GM21423 (cell line): Measurements from ENCODE around the gene RPL12.
"Not testable (repeated sequence)": the region's sequence is repeated elsewhere in the genome, so short reads cannot be mapped to it uniquely, and the experiment has no call there.

Source experiments
- ATAC-seq: cut with Tn5 transposase; IDR thresholded peaks from one replicate; pipeline ENCODE4 v1.9.1; 2021; ENCODE audit warnings: mild to moderate bottlenecking, moderate library complexity; ENCODE audit not compliant: unreplicated experiment

RPL12 gene

GRCh38 chr9:127470662-127471061, 19.5 kb upstream of the RPL12 start:
- no peak for ATAC-seq

GRCh38 chr9:127467621-127468020, 16.4 kb upstream of the RPL12 start:
- ATAC-seq: no peak

- not testable (repeated sequence) for ATAC-seq
Observed at GRCh38 chr9:127466407-127466917, 15.3 kb upstream of the RPL12 start.

- no peak for ATAC-seq
Observed at GRCh38 chr9:127463911-127464310, 12.7 kb upstream of the RPL12 start.

- ATAC-seq: no peak
Observed at GRCh38 chr9:127463382-127463781, 12.2 kb upstream of the RPL12 start.

GRCh38 chr9:127458921-127459320, 7.7 kb upstream of the RPL12 start:
- no peak for ATAC-seq

- ATAC-seq: no peak
Observed at GRCh38 chr9:127457191-127457878, 6.1 kb upstream of the RPL12 start.

GRCh38 chr9:127455324-127455992, 4.3 kb upstream of the RPL12 start:
- no peak for ATAC-seq

GRCh38 chr9:127452691-127453090, 1.5 kb upstream of the RPL12 start:
- no peak for ATAC-seq

- ATAC-seq: no peak
Observed at GRCh38 chr9:127451858-127452656, 851 bp upstream of the RPL12 start.

- ATAC-seq: no peak
Observed at GRCh38 chr9:127451608-127451857, 327 bp upstream of the RPL12 start.

GRCh38 chr9:127450243-127450760, 904 bp downstream of the RPL12 start:
- no peak for ATAC-seq

- no peak for ATAC-seq
Observed at GRCh38 chr9:127449332-127449966, 1.8 kb downstream of the RPL12 start.

GRCh38 chr9:127448112-127448805, 2.9 kb downstream of the RPL12 start:
- no peak for ATAC-seq

GRCh38 chr9:127447416-127448111, 3.6 kb downstream of the RPL12 start:
- ATAC-seq: no peak

- no peak for ATAC-seq
Observed at GRCh38 chr9:127446713-127447415, 4.3 kb downstream of the RPL12 start.

- ATAC-seq: no peak
Observed at GRCh38 chr9:127445851-127446712, 5.1 kb downstream of the RPL12 start.
